ENCODE results near the gene CDYL. TPM values are rescaled to one million over a fixed set of nuclear protein-coding genes. Genes with fewer than 3 reads are reported as not detected.
A peak's percentile ranks its signal among the peaks of the same experiment; 100 is the strongest.

Gene CDYL
- total RNA-seq, 2 donors from 2014 or later = 55.1 to 58.2 TPM

DNA sequence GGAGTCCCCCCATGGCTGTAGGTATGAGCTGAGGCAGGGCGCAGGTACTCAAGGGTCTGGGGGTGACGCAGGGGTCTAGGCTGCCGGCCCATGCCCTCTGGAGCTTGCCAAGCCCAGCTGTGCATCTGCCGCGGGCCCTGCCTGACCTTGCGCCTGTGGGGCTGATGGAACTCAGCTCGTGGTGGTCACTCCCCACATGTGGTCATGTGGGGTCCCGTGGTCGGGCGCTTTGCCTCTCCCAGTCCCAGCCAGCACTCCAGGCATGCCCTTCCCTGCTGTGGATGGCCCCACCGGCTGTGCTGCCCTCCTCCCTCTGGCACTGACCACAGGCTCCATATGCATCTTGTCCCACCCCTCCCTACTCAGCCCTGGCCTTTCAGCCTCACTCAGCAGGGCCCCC, 170.3 kb downstream of the CDYL start:
- Histone ChIP-seq H3K4me1 (ENCODE audit: control insufficient read depth, insufficient read depth, low read length) (no peaks in the 10 kb centered on the region), H3K27ac (ENCODE audit: low read depth, low read length) (no peak overlapping the region), H3K36me3 (ENCODE audit: control insufficient read depth, insufficient read depth, low read length) (peaks cover 43% of the 10 kb centered on the region), H3K9ac (ENCODE audit: extremely low read depth, low read length, poor library complexity, severe bottlenecking) (no peak overlapping the region), H3K9me3 (ENCODE audit: control insufficient read depth, low read length) (no peaks in the 10 kb centered on the region), H3K4me3 (ENCODE audit: low read length) (no peak overlapping the region), H3K27me3 (ENCODE audit: control insufficient read depth, insufficient read depth, low read length, poor library complexity, severe bottlenecking) (no peaks in the 10 kb centered on the region)
- TF ChIP-seq, protein P1, sequence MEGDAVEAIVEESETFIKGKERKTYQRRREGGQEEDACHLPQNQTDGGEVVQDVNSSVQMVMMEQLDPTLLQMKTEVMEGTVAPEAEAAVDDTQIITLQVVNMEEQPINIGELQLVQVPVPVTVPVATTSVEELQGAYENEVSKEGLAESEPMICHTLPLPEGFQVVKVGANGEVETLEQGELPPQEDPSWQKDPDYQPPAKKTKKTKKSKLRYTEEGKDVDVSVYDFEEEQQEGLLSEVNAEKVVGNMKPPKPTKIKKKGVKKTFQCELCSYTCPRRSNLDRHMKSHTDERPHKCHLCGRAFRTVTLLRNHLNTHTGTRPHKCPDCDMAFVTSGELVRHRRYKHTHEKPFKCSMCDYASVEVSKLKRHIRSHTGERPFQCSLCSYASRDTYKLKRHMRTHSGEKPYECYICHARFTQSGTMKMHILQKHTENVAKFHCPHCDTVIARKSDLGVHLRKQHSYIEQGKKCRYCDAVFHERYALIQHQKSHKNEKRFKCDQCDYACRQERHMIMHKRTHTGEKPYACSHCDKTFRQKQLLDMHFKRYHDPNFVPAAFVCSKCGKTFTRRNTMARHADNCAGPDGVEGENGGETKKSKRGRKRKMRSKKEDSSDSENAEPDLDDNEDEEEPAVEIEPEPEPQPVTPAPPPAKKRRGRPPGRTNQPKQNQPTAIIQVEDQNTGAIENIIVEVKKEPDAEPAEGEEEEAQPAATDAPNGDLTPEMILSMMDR (conservative IDR thresholded peaks at IDR 0.05) = no peak
- H3K4me3 Mint-ChIP-seq = no peak overlapping the region
- peaks cover 43% of the 10 kb centered on the region for H3K36me3 Mint-ChIP-seq (ENCODE audit: low read depth)
- DNase-seq = no peak
- no peaks in the 10 kb centered on the region for H3K9me3 Mint-ChIP-seq
- WGBS, 2 experiments (ENCODE audit: insufficient coverage in 1 of 2, insufficient read length in 1 of 2) = 93 to 94% methylated on average over 8 to 11 of the region's 11 CpGs
- H3K27ac Mint-ChIP-seq = no peak overlapping the region
- no peaks in the 10 kb centered on the region for H3K27me3 Mint-ChIP-seq (ENCODE audit: insufficient read depth)
- peaks cover 8% of the 10 kb centered on the region for H3K4me1 Mint-ChIP-seq

DNA sequence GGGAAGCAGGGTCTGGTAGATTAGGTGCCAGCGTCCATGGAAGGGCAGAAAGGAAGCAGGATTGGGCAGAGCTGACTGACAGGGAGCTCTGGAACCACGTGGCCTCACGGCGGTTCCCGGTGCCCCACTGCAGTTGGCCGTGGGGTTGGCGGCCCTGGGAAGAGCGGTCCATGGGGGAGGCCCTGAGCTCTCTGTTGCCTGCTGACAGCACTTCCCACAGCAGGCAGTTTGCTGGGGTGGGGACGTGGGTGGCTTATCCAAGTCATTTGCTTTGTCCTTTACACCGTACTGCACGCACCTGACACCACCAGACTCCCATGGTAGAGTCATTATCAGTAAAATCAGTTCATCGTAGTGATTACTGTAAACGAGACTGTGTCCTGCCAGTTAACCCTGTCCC, 171.5 kb downstream of the CDYL start:
- no peak overlapping the region for H3K9ac ChIP-seq (ENCODE audit: extremely low read depth, low read length, poor library complexity, severe bottlenecking)
- Mint-ChIP-seq H3K4me1 (peaks cover 8% of the 10 kb centered on the region), H3K9me3 (no peaks in the 10 kb centered on the region), H3K36me3 (ENCODE audit: low read depth) (peaks cover 54% of the 10 kb centered on the region), H3K27ac (no peak overlapping the region), H3K4me3 (no peak overlapping the region), H3K27me3 (ENCODE audit: insufficient read depth) (no peaks in the 10 kb centered on the region)
- no peaks in the 10 kb centered on the region for H3K9me3 ChIP-seq (ENCODE audit: control insufficient read depth, low read length)
- WGBS, 2 experiments (ENCODE audit: insufficient coverage in 1 of 2, insufficient read length in 1 of 2) = 93 to 96% methylated on average over 10 to 13 of the region's 13 CpGs
- no peak overlapping the region for H3K27ac ChIP-seq (ENCODE audit: low read depth, low read length)
- peaks cover 42% of the 10 kb centered on the region for H3K36me3 ChIP-seq (ENCODE audit: control insufficient read depth, insufficient read depth, low read length)
- no peak overlapping the region for H3K4me3 ChIP-seq (ENCODE audit: low read length)
- H3K4me1 ChIP-seq (ENCODE audit: control insufficient read depth, insufficient read depth, low read length) = no peaks in the 10 kb centered on the region
- TF ChIP-seq, protein P1 (conservative IDR thresholded peaks at IDR 0.05) = no peak
- no peak for DNase-seq
- H3K27me3 ChIP-seq (ENCODE audit: control insufficient read depth, insufficient read depth, low read length, poor library complexity, severe bottlenecking) = no peaks in the 10 kb centered on the region

DNA sequence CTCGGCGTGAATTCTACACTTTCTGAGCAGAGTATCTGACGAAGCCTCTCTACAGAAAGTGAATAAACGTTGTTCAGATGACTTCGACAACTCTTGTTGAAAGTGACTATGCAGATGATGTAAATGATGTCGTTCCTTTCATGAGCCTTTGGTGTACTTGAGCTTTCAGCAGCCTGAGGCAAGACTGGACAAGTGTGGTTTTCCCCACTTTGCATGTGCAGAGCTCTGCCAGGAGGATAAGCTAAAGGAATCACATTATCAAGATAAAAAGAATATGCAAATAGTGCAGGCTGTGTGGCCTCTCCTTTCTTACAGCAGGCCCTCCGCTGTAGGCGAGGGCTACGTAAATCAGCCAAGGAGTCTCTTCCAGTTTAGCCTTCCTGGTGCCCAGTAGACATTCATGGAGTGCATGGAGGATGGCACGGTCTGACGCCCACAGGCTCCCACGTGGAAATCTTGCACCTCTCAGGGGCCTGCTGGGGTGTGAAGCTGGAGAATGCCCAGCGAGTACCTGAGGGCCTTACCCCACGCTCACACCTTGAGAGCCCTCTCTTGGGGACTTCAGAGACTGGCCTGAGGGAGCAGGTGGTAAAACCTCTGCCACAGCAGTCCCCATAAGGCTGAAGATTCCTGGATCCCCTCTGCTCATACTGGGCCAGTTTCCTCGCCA, 172.7 kb downstream of the CDYL start:
- no peak for DNase-seq
- WGBS, 2 experiments (ENCODE audit: insufficient coverage in 1 of 2, insufficient read length in 1 of 2) = 86 to 91% methylated on average over 8 to 15 of the region's 15 CpGs

More for the DNA sequence above, 172.7 kb downstream of the CDYL start:
- Mint-ChIP-seq H3K4me1 (peaks cover 8% of the 10 kb centered on the region), H3K4me3 (no peak overlapping the region), H3K9me3 (no peaks in the 10 kb centered on the region), H3K27me3 (ENCODE audit: insufficient read depth) (no peaks in the 10 kb centered on the region), H3K27ac (no peak overlapping the region), H3K36me3 (ENCODE audit: low read depth) (peaks cover 58% of the 10 kb centered on the region)
- Histone ChIP-seq H3K4me3 (ENCODE audit: low read length) (no peak overlapping the region), H3K9ac (ENCODE audit: extremely low read depth, low read length, poor library complexity, severe bottlenecking) (no peak overlapping the region), H3K36me3 (ENCODE audit: control insufficient read depth, insufficient read depth, low read length) (peaks cover 34% of the 10 kb centered on the region), H3K27ac (ENCODE audit: low read depth, low read length) (peak overlapping the region; percentile 8), H3K27me3 (ENCODE audit: control insufficient read depth, insufficient read depth, low read length, poor library complexity, severe bottlenecking) (no peaks in the 10 kb centered on the region), H3K9me3 (ENCODE audit: control insufficient read depth, low read length) (no peaks in the 10 kb centered on the region), H3K4me1 (ENCODE audit: control insufficient read depth, insufficient read depth, low read length) (no peaks in the 10 kb centered on the region)
- TF ChIP-seq, protein P1 (conservative IDR thresholded peaks at IDR 0.05) = no peak

All from endodermal cell (in vitro differentiated cells).